ENCODE data around the gene BLNK.

BLNK gene

DNA sequence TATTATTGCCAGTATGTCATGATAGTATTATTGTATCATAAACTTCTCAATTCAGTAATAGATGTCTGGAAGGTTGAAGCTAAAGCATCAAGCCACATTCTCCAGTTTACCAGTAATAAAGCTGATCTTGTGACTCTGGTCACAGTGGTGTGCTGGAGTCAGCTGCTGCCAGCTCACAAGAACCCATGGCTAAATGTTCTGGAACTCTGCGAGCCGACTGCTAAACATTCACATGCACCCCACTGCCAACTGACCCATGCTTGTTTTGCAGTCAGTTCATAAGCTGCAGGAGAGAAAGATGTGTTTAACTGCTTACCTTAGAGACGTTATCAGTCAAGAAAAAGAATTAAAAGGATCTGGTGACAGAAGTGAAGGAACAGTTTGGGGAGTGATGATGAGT, 27.0 kb upstream of the BLNK start (continued):
- TF ChIP-seq, protein P1, sequence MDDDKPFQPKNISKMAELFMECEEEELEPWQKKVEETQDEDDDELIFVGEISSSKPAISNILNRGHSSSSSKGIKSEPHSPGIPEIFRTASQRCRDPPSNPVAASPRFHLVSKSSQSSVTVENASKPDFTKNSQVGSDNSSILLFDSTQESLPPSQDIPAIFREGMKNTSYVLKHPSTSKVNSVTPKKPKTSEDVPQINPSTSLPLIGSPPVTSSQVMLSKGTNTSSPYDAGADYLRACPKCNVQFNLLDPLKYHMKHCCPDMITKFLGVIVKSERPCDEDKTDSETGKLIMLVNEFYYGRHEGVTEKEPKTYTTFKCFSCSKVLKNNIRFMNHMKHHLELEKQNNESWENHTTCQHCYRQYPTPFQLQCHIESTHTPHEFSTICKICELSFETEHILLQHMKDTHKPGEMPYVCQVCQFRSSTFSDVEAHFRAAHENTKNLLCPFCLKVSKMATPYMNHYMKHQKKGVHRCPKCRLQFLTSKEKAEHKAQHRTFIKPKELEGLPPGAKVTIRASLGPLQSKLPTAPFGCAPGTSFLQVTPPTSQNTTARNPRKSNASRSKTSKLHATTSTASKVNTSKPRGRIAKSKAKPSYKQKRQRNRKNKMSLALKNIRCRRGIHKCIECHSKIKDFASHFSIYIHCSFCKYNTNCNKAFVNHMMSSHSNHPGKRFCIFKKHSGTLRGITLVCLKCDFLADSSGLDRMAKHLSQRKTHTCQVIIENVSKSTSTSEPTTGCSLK (tag by site-specific recombination; IDR thresholded peaks at IDR 0.05), result no peak
- TF ChIP-seq, protein P2, sequence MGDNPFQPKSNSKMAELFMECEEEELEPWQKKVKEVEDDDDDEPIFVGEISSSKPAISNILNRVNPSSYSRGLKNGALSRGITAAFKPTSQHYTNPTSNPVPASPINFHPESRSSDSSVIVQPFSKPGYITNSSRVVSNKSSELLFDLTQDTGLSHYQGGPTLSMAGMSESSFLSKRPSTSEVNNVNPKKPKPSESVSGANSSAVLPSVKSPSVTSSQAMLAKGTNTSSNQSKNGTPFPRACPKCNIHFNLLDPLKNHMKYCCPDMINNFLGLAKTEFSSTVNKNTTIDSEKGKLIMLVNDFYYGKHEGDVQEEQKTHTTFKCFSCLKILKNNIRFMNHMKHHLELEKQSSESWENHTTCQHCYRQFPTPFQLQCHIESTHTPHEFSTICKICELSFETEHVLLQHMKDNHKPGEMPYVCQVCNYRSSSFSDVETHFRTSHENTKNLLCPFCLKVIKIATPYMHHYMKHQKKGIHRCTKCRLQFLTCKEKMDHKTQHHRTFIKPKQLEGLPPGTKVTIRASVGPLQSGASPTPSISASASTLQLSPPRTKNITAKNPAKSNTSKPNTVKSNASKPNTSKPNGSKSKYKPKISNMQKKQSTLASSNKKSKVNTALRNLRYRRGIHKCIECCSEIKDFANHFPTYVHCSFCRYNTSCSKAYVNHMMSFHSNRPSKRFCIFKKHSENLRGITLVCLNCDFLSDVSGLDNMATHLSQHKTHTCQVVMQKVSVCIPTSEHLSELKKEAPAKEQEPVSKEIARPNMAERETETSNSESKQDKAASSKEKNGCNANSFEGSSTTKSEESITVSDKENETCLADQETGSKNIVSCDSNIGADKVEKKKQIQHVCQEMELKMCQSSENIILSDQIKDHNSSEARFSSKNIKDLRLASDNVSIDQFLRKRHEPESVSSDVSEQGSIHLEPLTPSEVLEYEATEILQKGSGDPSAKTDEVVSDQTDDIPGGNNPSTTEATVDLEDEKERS (tag by site-specific recombination; IDR thresholded peaks at IDR 0.05), result no peak
- no peak for TF ChIP-seq ZNF837 (tag by site-specific recombination; IDR thresholded peaks at IDR 0.05)

DNA sequence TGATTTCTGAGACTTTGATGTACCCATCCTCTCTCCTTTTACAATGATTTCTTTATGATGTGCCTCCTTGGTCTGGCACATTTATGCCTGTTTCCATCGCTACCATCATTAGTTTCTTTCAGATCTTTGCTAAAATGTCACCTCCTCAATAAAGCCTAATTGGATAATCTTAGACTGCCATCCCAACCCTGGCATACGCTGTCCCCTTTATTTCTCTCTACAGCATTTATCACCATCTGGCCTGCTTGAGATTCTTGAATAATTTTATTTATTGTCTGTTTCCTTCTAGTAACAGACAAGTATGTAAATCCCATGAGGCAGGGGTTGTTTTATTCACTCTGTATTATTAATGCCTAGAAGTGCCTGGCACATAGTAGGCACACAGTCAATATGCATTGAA, 26.1 kb upstream of the BLNK start:
- ChIA-PET POLR2A (no interaction called here), CTCF (no interaction called here)
- no peaks in the 10 kb centered on the region for H3K9me3 ChIP-seq (ENCODE audit: control insufficient read depth, insufficient read depth, low read depth, low read length)
- no peaks in the 10 kb centered on the region for H3K4me1 ChIP-seq (ENCODE audit: control insufficient read depth, insufficient read depth, low read length)
- H3K27ac ChIP-seq (ENCODE audit: extremely low read depth, low read depth, low read length), result no peak overlapping the region
- TF ChIP-seq ZNF624 (tag by site-specific recombination; IDR thresholded peaks at IDR 0.05), result no peak
- TF ChIP-seq ZFHX2 (tag by site-specific recombination; conservative IDR thresholded peaks at IDR 0.05), result no peak
- no peak for TF ChIP-seq ZNF311 (tag by site-specific recombination; IDR thresholded peaks at IDR 0.05; ENCODE audit: borderline replicate concordance)
- TF ChIP-seq ZNF791 (tag by site-specific recombination; IDR thresholded peaks at IDR 0.05), result no peak
- TF ChIP-seq ZNF350 (tag by site-specific recombination; IDR thresholded peaks at IDR 0.05), result no peak
- TF ChIP-seq, protein P3, sequence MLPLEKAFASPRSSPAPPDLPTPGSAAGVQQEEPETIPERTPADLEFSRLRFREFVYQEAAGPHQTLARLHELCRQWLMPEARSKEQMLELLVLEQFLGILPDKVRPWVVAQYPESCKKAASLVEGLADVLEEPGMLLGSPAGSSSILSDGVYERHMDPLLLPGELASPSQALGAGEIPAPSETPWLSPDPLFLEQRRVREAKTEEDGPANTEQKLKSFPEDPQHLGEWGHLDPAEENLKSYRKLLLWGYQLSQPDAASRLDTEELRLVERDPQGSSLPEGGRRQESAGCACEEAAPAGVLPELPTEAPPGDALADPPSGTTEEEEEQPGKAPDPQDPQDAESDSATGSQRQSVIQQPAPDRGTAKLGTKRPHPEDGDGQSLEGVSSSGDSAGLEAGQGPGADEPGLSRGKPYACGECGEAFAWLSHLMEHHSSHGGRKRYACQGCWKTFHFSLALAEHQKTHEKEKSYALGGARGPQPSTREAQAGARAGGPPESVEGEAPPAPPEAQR (tag by site-specific recombination; IDR thresholded peaks at IDR 0.05), result no peak
- TF ChIP-seq ZNF560 (tag by site-specific recombination; IDR thresholded peaks at IDR 0.05; ENCODE audit: borderline replicate concordance), result no peak
- TF ChIP-seq, protein P4, sequence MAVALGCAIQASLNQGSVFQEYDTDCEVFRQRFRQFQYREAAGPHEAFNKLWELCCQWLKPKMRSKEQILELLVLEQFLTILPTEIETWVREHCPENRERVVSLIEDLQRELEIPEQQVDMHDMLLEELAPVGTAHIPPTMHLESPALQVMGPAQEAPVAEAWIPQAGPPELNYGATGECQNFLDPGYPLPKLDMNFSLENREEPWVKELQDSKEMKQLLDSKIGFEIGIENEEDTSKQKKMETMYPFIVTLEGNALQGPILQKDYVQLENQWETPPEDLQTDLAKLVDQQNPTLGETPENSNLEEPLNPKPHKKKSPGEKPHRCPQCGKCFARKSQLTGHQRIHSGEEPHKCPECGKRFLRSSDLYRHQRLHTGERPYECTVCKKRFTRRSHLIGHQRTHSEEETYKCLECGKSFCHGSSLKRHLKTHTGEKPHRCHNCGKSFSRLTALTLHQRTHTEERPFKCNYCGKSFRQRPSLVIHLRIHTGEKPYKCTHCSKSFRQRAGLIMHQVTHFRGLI (tag by site-specific recombination; IDR thresholded peaks at IDR 0.05), result no peak
- TF ChIP-seq ZNF202 (tag by site-specific recombination; IDR thresholded peaks at IDR 0.05; ENCODE audit: borderline replicate concordance), result no peak
- no peak overlapping the region for H3K4me3 ChIP-seq (ENCODE audit: low read depth, low read length)
- H3K36me3 ChIP-seq (ENCODE audit: control insufficient read depth in 2 of 2, insufficient read depth in 1 of 2, low read length in 2 of 2), result no peaks in the 10 kb centered on the region

DNA sequence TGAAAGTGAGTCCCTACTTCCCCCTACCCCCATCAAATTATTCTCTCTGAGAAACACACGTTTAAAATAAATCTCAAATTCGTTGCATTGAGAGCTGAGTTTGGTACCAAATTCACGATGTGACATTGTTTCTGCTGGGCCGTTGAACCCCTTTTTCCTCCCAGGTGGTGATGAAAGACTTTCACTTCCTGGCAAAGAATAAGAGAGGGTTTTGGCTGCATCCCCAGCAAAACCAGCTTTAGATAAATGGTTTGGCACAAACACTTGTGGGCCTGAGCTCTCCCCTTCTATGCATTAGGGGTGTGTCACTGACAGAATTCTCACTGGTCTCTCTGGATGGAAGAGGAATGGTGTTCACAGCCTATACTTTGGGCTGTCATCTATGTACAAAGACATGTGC, 24.1 kb upstream of the BLNK start:
- CTCF ChIA-PET, result interaction anchor here (0.9 to 7.4 kb wide), 3 partner anchors 8 to 280 kb away, joined by 3 to 131 read pairs (median 96); no protein-coding TSS in a partner anchor
- Histone ChIP-seq H3K9me3 (ENCODE audit: control insufficient read depth, insufficient read depth, low read depth, low read length) (no peaks in the 10 kb centered on the region), H3K36me3 (ENCODE audit: control insufficient read depth in 2 of 2, insufficient read depth in 1 of 2, low read length in 2 of 2) (no peaks in the 10 kb centered on the region), H3K4me1 (ENCODE audit: control insufficient read depth, insufficient read depth, low read length) (no peaks in the 10 kb centered on the region), H3K27ac (ENCODE audit: extremely low read depth, low read depth, low read length) (no peak overlapping the region), H3K4me3 (ENCODE audit: low read depth, low read length) (no peak overlapping the region)
- POLR2A ChIA-PET, result no interaction called here
- TF ChIP-seq ZNF785 (tag by site-specific recombination; IDR thresholded peaks at IDR 0.05), result no peak
- TF ChIP-seq ZNF701 (tag by site-specific recombination; IDR thresholded peaks at IDR 0.05), result no peak
- no peak for TF ChIP-seq ZNF19 (tag by site-specific recombination; IDR thresholded peaks at IDR 0.05; ENCODE audit: low read depth)
- no peak for TF ChIP-seq ZSCAN16 (tag by site-specific recombination; IDR thresholded peaks at IDR 0.05)
- TF ChIP-seq GFI1B (tag by site-specific recombination; IDR thresholded peaks at IDR 0.05), result no peak
- TF ChIP-seq, protein P5, sequence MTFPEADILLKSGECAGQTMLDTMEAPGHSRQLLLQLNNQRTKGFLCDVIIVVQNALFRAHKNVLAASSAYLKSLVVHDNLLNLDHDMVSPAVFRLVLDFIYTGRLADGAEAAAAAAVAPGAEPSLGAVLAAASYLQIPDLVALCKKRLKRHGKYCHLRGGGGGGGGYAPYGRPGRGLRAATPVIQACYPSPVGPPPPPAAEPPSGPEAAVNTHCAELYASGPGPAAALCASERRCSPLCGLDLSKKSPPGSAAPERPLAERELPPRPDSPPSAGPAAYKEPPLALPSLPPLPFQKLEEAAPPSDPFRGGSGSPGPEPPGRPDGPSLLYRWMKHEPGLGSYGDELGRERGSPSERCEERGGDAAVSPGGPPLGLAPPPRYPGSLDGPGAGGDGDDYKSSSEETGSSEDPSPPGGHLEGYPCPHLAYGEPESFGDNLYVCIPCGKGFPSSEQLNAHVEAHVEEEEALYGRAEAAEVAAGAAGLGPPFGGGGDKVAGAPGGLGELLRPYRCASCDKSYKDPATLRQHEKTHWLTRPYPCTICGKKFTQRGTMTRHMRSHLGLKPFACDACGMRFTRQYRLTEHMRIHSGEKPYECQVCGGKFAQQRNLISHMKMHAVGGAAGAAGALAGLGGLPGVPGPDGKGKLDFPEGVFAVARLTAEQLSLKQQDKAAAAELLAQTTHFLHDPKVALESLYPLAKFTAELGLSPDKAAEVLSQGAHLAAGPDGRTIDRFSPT (tag by site-specific recombination; IDR thresholded peaks at IDR 0.05), result no peak
- no peak for TF ChIP-seq ZNF416 (tag by site-specific recombination; IDR thresholded peaks at IDR 0.05)
- no peak for TF ChIP-seq ZNF426 (tag by site-specific recombination; IDR thresholded peaks at IDR 0.05)
- TF ChIP-seq ZNF677 (tag by site-specific recombination; IDR thresholded peaks at IDR 0.05), result no peak
- TF ChIP-seq, protein P6, sequence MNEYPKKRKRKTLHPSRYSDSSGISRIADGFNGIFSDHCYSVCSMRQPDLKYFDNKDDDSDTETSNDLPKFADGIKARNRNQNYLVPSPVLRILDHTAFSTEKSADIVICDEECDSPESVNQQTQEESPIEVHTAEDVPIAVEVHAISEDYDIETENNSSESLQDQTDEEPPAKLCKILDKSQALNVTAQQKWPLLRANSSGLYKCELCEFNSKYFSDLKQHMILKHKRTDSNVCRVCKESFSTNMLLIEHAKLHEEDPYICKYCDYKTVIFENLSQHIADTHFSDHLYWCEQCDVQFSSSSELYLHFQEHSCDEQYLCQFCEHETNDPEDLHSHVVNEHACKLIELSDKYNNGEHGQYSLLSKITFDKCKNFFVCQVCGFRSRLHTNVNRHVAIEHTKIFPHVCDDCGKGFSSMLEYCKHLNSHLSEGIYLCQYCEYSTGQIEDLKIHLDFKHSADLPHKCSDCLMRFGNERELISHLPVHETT (tag by site-specific recombination; IDR thresholded peaks at IDR 0.05), result no peak
- no peak for TF ChIP-seq ZNF175 (tag by site-specific recombination; IDR thresholded peaks at IDR 0.05)

Measured in HEK293 (cell line).